WTC11 (cell line): ENCODE data around the gene ATP13A5. TPM values are rescaled to one million over a fixed set of nuclear protein-coding genes. Genes with fewer than 3 reads are reported as not detected.

Experiments
- ATAC-seq: fragments of 200-7000 bp; cut with Tn5 transposase; 2 replicates; pipeline ENCODE4 v1.10.0; 2021; ENCODE audit warnings: mild to moderate bottlenecking, moderate library complexity
- CTCF ChIA-PET: fragments of 300-600 bp; sonication (Branson Sonifier 250); formaldehyde crosslinking; loops from one replicate; lab custom pipeline; 2021; ENCODE audit warnings: antibody characterized with exemption; lab: Charles Lee
- POLR2A ChIA-PET: fragments of 350-600 bp; sonication (Branson Sonifier 250); formaldehyde crosslinking; loops from one replicate; lab custom pipeline; 2021; ENCODE audit warnings: antibody characterized with exemption; lab: Charles Lee
- DNase-seq: peaks from one replicate; pipeline ENCODE4 v3.0.0; 2021; ENCODE audit warnings: low spot score
- H3K27ac Mint-ChIP-seq: 2 replicates; pipeline ENCODE4 v1.8.0; 2021; ENCODE audit warnings: mixed read lengths
- H3K27me3 Mint-ChIP-seq: 2 replicates; pipeline ENCODE4 v1.8.0; 2021; ENCODE audit warnings: low read depth, mild to moderate bottlenecking, moderate library complexity, mixed read lengths
- H3K36me3 Mint-ChIP-seq: 2 replicates; pipeline ENCODE4 v1.8.0; 2021; ENCODE audit warnings: mixed read lengths
- H3K4me1 Mint-ChIP-seq: 2 replicates; pipeline ENCODE4 v1.8.0; 2022; ENCODE audit warnings: mixed read lengths
- H3K4me3 Mint-ChIP-seq: 2 replicates; pipeline ENCODE4 v1.8.0; 2021; ENCODE audit warnings: mild to moderate bottlenecking, moderate library complexity, mixed read lengths
- H3K9me3 Mint-ChIP-seq: 2 replicates; pipeline ENCODE4 v1.8.0; 2021; ENCODE audit warnings: mixed read lengths
- ESRRA ChIP-seq: sonication (generic); formaldehyde crosslinking; IDR thresholded peaks from 2 replicates; pipeline ENCODE4 v1.8.1; 2022; ENCODE audit warnings: mild to moderate bottlenecking, missing genetic modification reagents, borderline replicate concordance
- IRF2 ChIP-seq: sonication (generic); formaldehyde crosslinking; IDR thresholded peaks from 2 replicates; pipeline ENCODE4 v1.8.0; 2022; ENCODE audit warnings: low read depth, missing genetic modification reagents, borderline replicate concordance
- NFYB ChIP-seq: sonication (generic); formaldehyde crosslinking; conservative IDR thresholded peaks from 2 replicates; pipeline ENCODE4 v1.8.0; 2022; ENCODE audit warnings: low read depth, missing genetic modification reagents
- NR3C1 ChIP-seq: sonication (generic); formaldehyde crosslinking; conservative IDR thresholded peaks from 2 replicates; pipeline ENCODE4 v1.8.1; 2023; ENCODE audit warnings: low read depth, mild to moderate bottlenecking, missing genetic modification reagents
- SMAD3 ChIP-seq: sonication (generic); formaldehyde crosslinking; IDR thresholded peaks from 2 replicates; pipeline ENCODE4 v1.8.0; 2022; ENCODE audit warnings: missing genetic modification reagents, mild to moderate bottlenecking, borderline replicate concordance
- TEAD4 ChIP-seq: sonication (generic); formaldehyde crosslinking; IDR thresholded peaks from 2 replicates; pipeline ENCODE4 v1.8.0; 2022; ENCODE audit warnings: mild to moderate bottlenecking, missing genetic modification reagents
- TP53 ChIP-seq: sonication (generic); formaldehyde crosslinking; IDR thresholded peaks from 2 replicates; pipeline ENCODE4 v1.8.1; 2023; ENCODE audit warnings: mild to moderate bottlenecking, missing genetic modification reagents
- ZNF263 ChIP-seq: sonication (generic); formaldehyde crosslinking; IDR thresholded peaks from 2 replicates; pipeline ENCODE4 v1.8.1; 2022; ENCODE audit warnings: low read depth, mild to moderate bottlenecking, moderate library complexity, missing genetic modification reagents
- total RNA-seq: library from RNA; stranded (reverse); gene quantifications from 3 replicates; pipeline ENCODE4 v1.2.3, GENCODE V29; 2021
- TF ChIP-seq, protein P1 (sequence below): sonication (generic); formaldehyde crosslinking; conservative IDR thresholded peaks from 2 replicates; pipeline ENCODE4 v1.8.1; 2022; ENCODE audit warnings: mild to moderate bottlenecking, missing genetic modification reagents
- TF ChIP-seq, protein P2 (sequence below): fragments of 250-450 bp; sonication (Bioruptor Pico); IDR thresholded peaks from 2 replicates; pipeline ENCODE4 v2.1.2; 2022; ENCODE audit warnings: mild to moderate bottlenecking, moderate library complexity
- TF ChIP-seq, protein P3 (sequence below): sonication (generic); formaldehyde crosslinking; conservative IDR thresholded peaks from 2 replicates; pipeline ENCODE4 v1.8.1; 2023; ENCODE audit warnings: mild to moderate bottlenecking, low read depth, missing genetic modification reagents, moderate library complexity
- TF ChIP-seq, protein P4 (sequence below): sonication (generic); formaldehyde crosslinking; IDR thresholded peaks from 2 replicates; pipeline ENCODE4 v1.8.1; 2023; ENCODE audit warnings: mild to moderate bottlenecking, missing genetic modification reagents, moderate library complexity
- TF ChIP-seq, protein P5 (sequence below): sonication (generic); formaldehyde crosslinking; IDR thresholded peaks from 2 replicates; pipeline ENCODE4 v1.8.1; 2022; ENCODE audit warnings: mild to moderate bottlenecking, moderate library complexity, missing genetic modification reagents
- TF ChIP-seq, protein P6 (sequence below): sonication (generic); formaldehyde crosslinking; IDR thresholded peaks from 2 replicates; pipeline ENCODE4 v1.8.0; 2022; ENCODE audit warnings: missing genetic modification reagents
- TF ChIP-seq, protein P7 (sequence below): sonication (generic); formaldehyde crosslinking; IDR thresholded peaks from 2 replicates; pipeline ENCODE4 v1.8.0; 2023; ENCODE audit warnings: mild to moderate bottlenecking, missing genetic modification reagents
- TF ChIP-seq, protein P8 (sequence below): sonication (generic); formaldehyde crosslinking; IDR thresholded peaks from 2 replicates; pipeline ENCODE4 v1.8.1; 2023; ENCODE audit warnings: mild to moderate bottlenecking, missing genetic modification reagents, moderate library complexity

The ATP13A5 gene
- total RNA-seq, 1 experiment from 2014 or later: not detected

DNA sequence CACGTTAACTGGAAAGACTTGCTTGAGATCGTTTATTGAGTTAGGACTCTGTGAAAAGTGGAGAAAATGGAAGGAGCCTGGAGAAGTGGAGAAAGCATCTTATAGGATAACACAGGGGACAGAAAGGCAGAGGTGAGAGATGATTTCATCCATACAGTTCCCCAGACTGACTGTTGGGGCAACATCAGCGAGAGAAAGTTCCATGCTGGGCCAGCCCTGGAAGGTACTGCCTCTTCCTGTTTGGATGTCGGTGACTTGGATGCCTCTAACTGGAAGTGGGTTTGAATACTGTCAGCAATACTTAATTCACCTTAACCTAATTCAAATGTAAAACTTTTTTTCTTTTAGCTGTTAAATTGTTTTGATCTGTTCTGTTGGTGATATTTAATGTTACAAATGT, 32.3 kb downstream of the ATP13A5 start:
- ChIA-PET POLR2A (no interaction called here), CTCF (no interaction called here)
- H3K4me1 Mint-ChIP-seq: peaks cover 69% of the 10 kb centered on the region
- ATAC-seq (peak; percentile 74), DNase-seq (peak; percentile 19)
- TF ChIP-seq NR3C1 (CRISPR knock-in tag): no peak
- TF ChIP-seq, protein P1, sequence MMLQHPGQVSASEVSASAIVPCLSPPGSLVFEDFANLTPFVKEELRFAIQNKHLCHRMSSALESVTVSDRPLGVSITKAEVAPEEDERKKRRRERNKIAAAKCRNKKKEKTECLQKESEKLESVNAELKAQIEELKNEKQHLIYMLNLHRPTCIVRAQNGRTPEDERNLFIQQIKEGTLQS: no peak
- TF ChIP-seq, protein P2, sequence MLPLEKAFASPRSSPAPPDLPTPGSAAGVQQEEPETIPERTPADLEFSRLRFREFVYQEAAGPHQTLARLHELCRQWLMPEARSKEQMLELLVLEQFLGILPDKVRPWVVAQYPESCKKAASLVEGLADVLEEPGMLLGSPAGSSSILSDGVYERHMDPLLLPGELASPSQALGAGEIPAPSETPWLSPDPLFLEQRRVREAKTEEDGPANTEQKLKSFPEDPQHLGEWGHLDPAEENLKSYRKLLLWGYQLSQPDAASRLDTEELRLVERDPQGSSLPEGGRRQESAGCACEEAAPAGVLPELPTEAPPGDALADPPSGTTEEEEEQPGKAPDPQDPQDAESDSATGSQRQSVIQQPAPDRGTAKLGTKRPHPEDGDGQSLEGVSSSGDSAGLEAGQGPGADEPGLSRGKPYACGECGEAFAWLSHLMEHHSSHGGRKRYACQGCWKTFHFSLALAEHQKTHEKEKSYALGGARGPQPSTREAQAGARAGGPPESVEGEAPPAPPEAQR (CRISPR knock-in tag): no peak
- TF ChIP-seq, protein P3, sequence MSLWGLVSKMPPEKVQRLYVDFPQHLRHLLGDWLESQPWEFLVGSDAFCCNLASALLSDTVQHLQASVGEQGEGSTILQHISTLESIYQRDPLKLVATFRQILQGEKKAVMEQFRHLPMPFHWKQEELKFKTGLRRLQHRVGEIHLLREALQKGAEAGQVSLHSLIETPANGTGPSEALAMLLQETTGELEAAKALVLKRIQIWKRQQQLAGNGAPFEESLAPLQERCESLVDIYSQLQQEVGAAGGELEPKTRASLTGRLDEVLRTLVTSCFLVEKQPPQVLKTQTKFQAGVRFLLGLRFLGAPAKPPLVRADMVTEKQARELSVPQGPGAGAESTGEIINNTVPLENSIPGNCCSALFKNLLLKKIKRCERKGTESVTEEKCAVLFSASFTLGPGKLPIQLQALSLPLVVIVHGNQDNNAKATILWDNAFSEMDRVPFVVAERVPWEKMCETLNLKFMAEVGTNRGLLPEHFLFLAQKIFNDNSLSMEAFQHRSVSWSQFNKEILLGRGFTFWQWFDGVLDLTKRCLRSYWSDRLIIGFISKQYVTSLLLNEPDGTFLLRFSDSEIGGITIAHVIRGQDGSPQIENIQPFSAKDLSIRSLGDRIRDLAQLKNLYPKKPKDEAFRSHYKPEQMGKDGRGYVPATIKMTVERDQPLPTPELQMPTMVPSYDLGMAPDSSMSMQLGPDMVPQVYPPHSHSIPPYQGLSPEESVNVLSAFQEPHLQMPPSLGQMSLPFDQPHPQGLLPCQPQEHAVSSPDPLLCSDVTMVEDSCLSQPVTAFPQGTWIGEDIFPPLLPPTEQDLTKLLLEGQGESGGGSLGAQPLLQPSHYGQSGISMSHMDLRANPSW (CRISPR knock-in tag): no peak
- H3K9me3 Mint-ChIP-seq: no peaks in the 10 kb centered on the region
- no peaks in the 10 kb centered on the region for H3K27me3 Mint-ChIP-seq
- H3K27ac Mint-ChIP-seq: no peak overlapping the region
- no peaks in the 10 kb centered on the region for H3K36me3 Mint-ChIP-seq
- no peak overlapping the region for H3K4me3 Mint-ChIP-seq

DNA sequence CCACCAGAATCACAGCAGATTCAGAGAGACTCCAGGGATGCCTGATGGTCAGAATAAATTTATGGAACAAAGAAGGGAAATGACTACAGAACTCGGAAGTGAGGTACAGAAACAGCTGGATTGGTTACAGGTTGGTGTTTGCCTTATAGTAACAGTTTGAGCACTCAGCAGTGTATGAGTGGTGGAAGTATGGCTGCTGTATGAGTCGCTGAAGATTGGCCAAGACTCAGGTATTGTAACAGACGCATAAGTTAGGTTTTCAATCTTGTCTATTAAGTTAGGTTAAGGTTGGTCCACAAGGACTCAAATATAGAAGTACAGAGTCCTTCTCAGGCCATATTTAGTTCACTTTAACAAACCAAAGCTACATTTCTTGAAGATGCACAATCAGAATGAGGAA, 33.1 kb downstream of the ATP13A5 start:
- Mint-ChIP-seq H3K4me3 (no peak overlapping the region), H3K27me3 (no peaks in the 10 kb centered on the region), H3K36me3 (no peaks in the 10 kb centered on the region), H3K4me1 (peaks cover 63% of the 10 kb centered on the region), H3K9me3 (no peaks in the 10 kb centered on the region), H3K27ac (no peak overlapping the region)
- CTCF ChIA-PET: no interaction called here
- POLR2A ChIA-PET: no interaction called here
- DNase-seq (no peak), ATAC-seq (no peak)
- TF ChIP-seq, protein P4, sequence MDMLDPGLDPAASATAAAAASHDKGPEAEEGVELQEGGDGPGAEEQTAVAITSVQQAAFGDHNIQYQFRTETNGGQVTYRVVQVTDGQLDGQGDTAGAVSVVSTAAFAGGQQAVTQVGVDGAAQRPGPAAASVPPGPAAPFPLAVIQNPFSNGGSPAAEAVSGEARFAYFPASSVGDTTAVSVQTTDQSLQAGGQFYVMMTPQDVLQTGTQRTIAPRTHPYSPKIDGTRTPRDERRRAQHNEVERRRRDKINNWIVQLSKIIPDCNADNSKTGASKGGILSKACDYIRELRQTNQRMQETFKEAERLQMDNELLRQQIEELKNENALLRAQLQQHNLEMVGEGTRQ (CRISPR knock-in tag): no peak
- TF ChIP-seq IRF2 (CRISPR knock-in tag) (no peak), ZNF263 (CRISPR knock-in tag) (no peak), SMAD3 (CRISPR knock-in tag) (no peak), NFYB (no peak), ESRRA (CRISPR knock-in tag) (no peak), TEAD4 (CRISPR knock-in tag) (no peak), TP53 (CRISPR knock-in tag) (no peak)
- TF ChIP-seq, protein P2 (CRISPR knock-in tag): no peak
- TF ChIP-seq, protein P5, sequence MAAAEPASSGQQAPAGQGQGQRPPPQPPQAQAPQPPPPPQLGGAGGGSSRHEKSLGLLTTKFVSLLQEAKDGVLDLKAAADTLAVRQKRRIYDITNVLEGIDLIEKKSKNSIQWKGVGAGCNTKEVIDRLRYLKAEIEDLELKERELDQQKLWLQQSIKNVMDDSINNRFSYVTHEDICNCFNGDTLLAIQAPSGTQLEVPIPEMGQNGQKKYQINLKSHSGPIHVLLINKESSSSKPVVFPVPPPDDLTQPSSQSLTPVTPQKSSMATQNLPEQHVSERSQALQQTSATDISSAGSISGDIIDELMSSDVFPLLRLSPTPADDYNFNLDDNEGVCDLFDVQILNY: no peak
- TF ChIP-seq, protein P6, sequence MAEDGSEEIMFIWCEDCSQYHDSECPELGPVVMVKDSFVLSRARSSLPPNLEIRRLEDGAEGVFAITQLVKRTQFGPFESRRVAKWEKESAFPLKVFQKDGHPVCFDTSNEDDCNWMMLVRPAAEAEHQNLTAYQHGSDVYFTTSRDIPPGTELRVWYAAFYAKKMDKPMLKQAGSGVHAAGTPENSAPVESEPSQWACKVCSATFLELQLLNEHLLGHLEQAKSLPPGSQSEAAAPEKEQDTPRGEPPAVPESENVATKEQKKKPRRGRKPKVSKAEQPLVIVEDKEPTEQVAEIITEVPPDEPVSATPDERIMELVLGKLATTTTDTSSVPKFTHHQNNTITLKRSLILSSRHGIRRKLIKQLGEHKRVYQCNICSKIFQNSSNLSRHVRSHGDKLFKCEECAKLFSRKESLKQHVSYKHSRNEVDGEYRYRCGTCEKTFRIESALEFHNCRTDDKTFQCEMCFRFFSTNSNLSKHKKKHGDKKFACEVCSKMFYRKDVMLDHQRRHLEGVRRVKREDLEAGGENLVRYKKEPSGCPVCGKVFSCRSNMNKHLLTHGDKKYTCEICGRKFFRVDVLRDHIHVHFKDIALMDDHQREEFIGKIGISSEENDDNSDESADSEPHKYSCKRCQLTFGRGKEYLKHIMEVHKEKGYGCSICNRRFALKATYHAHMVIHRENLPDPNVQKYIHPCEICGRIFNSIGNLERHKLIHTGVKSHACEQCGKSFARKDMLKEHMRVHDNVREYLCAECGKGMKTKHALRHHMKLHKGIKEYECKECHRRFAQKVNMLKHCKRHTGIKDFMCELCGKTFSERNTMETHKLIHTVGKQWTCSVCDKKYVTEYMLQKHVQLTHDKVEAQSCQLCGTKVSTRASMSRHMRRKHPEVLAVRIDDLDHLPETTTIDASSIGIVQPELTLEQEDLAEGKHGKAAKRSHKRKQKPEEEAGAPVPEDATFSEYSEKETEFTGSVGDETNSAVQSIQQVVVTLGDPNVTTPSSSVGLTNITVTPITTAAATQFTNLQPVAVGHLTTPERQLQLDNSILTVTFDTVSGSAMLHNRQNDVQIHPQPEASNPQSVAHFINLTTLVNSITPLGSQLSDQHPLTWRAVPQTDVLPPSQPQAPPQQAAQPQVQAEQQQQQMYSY (CRISPR knock-in tag): no peak
- TF ChIP-seq, protein P7, sequence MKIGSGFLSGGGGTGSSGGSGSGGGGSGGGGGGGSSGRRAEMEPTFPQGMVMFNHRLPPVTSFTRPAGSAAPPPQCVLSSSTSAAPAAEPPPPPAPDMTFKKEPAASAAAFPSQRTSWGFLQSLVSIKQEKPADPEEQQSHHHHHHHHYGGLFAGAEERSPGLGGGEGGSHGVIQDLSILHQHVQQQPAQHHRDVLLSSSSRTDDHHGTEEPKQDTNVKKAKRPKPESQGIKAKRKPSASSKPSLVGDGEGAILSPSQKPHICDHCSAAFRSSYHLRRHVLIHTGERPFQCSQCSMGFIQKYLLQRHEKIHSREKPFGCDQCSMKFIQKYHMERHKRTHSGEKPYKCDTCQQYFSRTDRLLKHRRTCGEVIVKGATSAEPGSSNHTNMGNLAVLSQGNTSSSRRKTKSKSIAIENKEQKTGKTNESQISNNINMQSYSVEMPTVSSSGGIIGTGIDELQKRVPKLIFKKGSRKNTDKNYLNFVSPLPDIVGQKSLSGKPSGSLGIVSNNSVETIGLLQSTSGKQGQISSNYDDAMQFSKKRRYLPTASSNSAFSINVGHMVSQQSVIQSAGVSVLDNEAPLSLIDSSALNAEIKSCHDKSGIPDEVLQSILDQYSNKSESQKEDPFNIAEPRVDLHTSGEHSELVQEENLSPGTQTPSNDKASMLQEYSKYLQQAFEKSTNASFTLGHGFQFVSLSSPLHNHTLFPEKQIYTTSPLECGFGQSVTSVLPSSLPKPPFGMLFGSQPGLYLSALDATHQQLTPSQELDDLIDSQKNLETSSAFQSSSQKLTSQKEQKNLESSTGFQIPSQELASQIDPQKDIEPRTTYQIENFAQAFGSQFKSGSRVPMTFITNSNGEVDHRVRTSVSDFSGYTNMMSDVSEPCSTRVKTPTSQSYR (CRISPR knock-in tag): no peak
- TF ChIP-seq, protein P8, sequence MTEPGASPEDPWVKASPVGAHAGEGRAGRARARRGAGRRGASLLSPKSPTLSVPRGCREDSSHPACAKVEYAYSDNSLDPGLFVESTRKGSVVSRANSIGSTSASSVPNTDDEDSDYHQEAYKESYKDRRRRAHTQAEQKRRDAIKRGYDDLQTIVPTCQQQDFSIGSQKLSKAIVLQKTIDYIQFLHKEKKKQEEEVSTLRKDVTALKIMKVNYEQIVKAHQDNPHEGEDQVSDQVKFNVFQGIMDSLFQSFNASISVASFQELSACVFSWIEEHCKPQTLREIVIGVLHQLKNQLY: no peak
